Hypothalamus (tissue), 51 donors: Measurements from ENCODE around the gene BEND6.
"Not testable (repeated sequence)": the region's sequence is repeated elsewhere in the genome, so short reads cannot be mapped to it uniquely, and the experiment has no call there.

Experiments
- DNase-seq, 51 donors: peaks; one replicate each; lab custom pipeline; 2025; lab: John Stamatoyannopoulos, UW

Gene BEND6

DNA sequence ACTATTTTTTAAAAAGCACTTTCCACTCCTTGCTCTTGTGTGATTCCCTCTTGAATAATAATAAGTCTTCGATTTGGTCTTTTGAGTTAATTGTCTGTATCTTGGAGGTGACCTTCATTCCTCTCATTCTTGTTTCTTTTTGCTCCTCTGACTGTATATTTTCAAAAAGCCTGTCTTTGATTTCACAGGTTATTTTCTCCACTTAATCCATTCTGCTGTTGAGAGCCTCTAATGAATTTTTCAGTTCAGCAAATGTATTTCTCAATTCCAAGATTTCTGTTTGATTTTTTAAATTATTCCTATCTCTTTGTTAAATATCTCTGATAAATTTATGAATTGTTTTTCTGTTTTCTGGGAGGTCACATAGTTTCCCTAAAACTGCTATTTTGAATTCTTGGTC, 69.9 kb downstream of the BEND6 start:
- DNase-seq = no peak

DNA sequence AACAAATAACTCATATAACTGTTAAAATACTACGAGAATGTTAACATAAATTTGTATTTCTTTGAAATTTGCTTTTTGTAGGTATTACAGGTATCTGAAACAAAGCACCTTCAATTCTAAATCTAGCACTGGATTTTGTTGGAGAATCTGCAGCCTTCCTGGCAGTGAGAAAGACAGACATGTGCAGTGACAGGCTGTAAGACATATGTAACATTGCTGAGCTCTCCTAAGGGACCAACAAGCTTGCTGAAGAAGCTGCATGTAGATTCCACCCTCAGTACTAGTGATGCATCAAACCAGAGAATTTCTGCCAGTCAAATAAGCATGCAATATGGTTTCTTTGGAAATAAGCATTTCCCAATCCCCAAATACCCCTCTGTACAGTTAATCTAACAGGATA, 71.1 kb downstream of the BEND6 start:
- no peak for DNase-seq

DNA sequence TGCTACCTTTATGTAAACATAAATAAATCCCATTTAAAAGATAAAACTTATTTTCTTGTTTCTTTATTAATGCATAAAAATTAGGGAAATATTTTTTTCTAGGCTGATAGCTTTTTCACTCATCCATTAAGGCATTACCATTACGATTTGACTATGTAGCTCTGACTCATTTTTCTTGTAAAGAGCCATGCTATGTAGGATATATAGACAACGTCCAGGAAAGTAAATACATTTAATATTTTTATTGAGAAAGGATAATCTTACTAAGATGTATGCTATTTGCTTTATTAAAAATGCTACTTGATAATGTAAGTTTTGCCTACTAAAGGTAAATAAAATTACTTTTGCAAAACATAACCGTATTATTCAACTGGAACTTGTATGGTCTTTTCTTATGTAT, 72.4 kb downstream of the BEND6 start:
- DNase-seq = no peak

DNA sequence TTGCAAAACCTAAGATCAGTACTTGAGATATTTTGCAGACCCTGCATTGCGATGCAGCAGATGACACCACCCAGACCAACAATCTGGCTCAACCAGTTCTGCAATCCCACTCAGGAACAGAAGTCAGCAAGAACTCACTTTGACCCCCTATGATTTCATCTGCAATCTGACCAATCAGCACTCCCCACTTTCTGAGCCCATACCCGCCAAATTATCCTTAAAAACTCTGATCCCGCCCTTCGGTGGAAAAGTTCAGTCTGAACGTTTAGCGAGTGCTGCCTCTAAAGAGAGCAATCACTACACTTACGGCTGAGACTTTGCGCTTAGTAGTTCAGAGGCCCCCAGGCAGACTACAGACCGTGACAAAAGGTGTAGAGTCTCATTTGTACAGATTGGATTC, 74.3 kb downstream of the BEND6 start:
- DNase-seq = no peak

DNA sequence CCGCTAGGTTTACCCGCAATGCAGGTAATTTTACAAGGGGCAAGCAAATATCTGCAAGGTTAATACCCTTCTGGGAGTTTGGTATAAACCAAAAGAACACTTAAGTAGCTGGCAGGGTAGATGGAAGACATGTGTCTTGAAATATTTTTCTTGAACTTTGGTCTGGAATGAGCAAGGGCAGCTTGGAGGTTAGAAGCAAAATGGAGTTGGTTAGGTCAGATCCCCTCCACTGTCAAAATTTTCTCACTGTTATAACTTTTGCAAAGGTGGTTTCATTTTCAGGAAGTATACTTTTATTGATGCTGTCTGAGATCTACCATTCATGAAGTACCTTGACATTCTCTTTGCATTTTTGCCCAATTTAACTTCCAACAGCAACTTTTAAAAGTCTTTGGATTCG, 78.3 kb downstream of the BEND6 start:
- DNase-seq = no peak

DNA sequence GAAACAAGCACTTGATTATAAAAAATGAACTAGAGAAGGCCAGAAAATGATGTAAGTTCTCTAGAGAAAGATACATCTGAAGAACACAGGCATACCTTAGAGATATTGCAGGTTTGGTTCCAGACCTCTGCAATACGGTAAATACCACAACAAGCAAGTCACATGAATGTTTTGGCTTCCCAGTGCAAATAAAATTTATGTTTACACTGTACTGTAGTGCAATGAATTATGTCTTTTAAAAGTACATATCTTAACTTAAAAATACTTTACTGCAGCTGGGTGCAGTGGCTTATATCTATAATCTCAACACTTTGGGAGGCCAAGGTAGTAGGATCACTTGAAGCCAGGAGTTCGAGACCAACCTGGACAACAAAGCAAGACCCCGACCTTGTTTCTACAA, 80.6 kb downstream of the BEND6 start:
- no peak for DNase-seq

DNA sequence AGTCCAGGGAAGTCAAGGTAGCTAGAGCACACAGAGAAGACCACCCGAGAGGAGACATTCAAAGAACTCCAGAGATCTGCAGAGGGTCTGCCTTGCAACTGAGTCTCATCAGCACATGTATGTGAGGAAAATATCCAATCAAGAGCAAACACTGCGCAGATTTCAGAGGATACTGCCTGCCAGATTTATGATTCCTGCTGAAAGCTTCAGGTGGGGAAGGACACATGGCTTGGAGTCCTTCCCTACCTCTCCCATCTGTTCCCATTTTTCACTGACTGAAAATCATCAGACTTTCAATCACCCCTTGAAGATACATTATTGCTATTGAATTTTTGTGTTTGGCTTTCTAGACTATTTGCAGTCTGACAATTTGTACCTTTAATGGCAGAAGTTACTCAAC, 84.0 kb downstream of the BEND6 start:
- no peak for DNase-seq

DNA sequence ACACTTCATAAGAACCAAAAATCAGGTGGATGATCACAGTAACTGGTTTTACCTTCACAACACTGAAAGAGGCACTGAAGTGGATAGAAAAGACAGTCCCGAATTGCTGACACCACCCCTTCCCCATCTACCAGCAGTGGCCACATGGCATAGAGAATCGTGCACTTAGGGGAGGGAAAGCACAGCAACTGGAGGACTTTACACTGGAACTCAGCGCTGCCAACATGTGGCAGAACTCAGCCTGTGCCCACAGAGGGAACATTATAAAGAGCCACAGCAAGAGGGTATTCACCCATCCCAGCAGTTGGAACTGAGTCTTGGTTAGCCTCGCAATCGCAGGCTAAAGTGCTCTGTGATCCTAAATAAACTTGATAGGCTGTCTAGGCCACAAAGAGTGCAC, 85.1 kb downstream of the BEND6 start:
- no peak for DNase-seq

DNA sequence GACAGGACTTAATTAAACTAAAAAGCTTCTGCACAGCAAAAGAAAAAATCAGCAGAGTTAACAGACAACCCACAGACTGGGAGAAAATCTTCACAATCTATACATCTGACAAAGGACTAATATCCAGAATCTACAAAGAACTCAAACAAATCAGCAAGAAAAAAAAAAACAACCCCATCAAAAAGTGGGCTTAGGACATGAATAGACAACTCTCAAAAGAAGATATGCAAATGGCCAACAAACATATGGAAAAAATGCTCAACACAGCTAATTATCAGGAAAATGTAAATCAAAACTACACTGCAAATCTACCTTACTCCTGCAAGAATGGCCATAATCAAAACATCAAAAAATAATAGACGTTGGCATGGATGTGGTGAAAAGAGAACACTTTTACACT, 89.2 kb downstream of the BEND6 start:
- DNase-seq = not testable (repeated sequence)

DNA sequence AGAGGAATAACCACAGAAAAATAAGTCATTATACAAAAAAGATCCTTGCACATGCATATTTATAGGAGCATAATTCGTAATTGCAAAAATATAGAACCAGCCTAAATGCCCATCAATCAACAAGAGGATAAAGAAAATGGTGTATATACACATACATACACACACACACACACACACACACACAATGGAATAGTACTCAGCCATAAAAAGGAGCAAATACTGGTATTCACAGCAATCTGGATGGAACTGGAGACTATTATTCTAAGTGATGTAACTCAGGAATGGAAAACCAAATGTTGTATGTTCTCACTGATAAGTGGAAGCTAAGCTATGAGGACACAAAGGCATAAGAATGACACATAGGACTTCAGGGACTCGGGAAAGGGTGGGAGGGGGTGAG, 89.7 kb downstream of the BEND6 start:
- no peak for DNase-seq

DNA sequence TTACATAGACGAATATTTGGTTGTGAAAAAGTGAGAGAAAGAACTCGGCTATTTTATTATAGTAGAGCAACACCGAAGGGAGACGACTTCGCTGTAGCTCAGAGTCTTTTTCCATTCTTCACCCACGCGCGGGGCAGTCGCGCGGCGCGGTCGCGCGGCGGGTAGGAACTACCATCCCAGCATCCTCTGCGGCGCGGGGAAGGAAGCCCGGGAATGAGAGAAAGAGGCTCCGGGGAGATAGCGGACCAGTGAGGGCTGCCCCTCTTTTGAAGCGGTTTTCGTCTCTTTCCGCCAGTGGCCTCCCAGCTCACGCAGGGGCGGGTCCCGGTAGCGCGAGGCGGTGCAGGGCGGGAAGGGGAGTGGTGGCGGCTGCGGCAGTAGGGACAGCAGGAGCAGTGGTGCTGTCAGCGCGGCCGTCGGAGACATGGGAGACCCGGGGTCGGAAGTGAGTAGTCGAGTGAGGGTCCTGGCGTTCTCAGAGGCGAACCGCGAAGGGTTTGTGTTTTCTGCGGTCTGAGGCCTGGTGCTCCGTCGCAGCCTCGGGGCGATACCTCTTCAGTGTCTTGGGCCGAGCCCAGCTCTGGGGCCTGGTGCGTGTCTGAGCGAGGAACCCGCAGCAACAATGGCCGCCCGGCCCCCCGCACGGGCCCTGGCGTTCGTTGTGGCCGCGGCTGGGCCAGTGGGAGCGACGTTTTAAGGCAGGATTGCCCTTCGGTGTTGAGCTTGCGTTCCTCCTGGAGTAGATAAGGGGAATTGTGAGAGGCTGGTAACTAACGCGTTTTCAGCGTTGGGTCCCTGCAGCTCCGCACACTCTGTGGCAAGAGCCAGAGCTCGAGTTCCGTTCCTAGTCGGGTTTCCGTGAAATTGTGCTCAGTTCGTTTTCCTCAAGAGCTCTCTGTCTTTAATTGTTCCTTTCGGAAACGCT, 91.7 kb downstream of the BEND6 start, which contains the start of gene KIAA1586:
TSS of gene KIAA1586 (plus strand) at position 362 of the 925 bp plus-strand sequence. CDS start at position 425, 63 bp downstream.
- peak; percentile 46 to 97 (median 87) for DNase-seq

DNA sequence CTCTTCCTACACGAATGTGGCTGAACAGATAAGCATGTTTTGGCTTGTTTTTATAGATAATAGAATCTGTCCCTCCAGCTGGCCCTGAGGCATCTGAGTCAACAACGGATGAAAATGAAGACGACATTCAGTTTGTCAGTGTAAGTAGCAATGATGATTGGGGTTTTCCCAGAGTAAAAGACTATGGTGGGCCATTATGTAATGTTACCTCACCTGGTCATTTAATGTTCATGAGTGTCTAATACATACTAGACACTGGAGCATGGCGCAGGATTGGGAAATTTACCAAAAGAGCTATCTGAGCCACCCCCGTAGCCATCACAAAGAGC, 92.3 kb downstream of the BEND6 start:
- not testable (repeated sequence) for DNase-seq

DNA sequence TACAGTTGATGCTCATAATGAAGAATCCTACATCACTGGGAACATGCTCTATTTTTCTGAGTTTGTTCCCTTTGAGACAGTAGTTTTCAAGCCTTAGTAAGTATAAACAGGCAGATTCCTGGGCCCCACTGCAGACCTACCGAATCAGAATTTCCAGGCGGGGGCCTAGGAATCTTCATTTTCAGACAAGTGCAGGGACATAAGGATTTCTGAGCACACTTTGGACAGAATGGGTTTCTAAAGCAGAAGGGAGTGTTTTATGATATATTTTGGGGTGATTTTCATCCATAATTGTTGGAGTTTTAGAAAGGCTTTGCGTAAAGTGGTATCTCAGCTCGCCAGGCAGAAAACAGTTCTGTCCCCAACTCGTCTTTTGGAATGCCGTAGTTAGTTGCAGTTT, 93.0 kb downstream of the BEND6 start:
- DNase-seq = not testable (repeated sequence)

DNA sequence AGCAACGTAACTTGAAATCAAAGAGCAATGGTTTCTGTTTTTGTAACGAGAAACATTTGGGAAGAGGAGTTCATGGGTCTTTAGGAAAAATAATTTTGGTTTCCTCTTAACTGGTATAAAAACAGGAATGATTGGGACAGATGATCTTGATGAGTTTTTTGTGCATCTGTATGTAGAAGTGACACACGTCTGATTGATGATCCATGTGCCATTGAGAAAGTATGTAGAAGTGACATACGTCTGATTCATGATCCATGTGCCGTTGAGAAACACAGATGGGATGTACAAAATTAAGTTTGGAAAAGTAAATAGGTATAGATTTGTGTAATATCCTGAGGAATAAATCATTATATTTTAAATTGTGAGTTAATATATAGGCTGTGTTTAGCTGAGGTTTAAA, 93.7 kb downstream of the BEND6 start:
- DNase-seq = no peak

DNA sequence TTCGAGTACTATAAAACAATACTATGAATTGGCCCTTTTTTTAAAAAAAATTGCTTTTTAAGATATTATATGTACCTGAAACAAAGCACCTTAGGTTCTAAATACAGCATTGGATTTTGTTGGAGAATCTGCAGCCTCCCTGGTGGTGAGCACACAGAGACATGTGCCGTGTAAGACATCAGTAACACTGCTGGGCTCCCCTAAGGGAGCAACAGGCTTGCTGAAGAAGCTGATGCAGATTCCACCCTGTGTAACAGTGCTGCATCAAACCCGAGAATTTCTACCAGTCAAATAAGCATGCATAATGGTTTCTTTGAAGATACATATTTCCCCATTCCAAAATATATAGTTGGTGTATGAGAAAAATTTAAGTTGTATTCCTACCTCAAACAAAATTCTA, 108.9 kb downstream of the BEND6 start:
- no peak for DNase-seq

DNA sequence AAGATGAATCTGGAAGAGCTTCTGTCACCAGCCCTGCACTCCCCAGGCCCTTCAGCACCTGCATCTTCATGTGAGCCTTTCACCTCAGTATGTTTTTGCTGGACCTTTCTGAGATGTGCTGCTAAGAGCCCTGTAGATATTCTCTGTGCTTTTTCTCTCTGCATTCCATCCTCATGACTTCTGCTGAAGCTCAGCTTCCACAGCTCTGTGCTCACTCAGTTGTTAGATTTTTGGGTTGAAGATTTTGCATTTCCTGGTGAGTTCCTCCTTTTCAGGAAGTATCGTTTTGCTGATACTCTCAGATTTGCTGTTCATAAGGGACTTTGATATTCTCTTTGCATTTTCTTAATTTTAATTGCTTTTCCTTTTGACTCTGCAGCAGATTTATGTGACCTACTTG, 109.9 kb downstream of the BEND6 start:
- DNase-seq = no peak

DNA sequence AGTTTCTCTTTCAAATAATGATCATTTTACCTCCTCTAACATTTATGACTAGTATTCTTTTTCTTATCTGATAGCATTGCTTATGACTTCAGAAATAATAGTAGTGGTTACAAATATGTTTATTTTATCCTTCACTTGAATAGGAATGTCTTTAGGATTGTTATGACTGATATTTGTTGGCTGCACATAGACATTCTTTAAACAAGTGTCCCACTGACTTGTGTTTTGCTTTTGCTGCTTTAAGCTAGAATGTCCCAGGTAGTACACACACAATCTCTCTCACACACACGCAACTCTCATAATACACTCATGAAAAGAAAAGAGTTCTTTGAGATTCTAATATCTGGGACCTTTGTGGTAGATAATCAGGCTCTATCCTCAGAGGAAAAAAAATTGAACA, 113.2 kb downstream of the BEND6 start:
- DNase-seq = no peak

DNA sequence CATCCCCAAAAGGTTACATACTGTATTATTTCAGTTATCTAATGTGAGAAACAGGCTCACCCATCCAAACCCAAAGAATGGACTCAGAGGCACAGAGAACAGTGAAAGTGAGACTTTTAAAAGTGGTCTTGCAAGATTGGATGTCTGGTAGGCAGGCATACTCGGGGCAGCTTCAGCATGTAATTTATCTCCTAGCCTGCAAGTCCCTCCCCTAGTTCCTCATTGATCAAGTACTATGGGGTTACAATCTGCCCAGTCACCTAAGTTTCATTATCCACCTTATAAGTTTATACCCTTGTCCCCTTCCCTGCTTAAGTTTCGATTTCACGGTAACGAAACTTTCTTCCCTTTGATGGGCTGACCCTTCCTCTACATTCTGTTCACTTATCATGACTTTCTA, 114.3 kb downstream of the BEND6 start:
- DNase-seq = no peak

DNA sequence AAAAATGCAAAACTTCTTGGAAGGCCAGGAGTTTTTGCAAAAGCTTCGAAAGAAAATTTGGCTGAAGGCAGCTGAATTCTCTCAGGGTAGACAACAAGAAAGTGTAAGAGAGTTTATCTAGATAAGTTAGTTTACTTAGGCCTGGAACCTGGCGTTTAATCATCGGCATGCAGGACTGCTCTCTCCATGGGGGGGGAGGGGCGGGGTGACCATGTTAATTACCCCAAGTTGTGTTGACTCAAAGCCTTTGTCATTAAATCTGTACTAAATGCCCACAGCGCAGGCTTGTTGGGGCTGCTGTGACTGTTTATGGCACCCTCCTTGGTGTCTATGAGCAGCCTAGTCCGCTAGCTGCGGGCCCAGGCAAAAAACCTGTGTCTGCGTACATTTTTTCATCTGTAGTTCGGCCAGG, 115.0 kb downstream of the BEND6 start:
- DNase-seq = no peak

DNA sequence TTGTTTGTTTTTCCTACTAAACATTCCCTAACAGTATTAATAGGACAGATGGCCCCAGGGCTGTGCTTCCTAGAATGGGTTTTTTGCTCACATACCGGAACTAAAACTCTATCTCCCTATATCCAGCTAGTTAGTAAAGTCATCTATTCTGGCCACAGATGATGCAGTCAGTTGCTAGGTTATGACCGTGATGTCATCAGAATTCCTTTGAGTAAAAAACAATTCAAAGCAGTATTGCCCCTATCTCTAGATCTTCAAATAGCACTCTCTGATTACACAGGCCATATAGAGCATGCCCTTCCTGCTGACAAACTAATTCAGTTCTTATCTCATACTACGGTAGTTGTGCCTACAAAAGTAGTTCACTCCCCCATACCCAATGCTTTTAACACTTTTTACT, 117.2 kb downstream of the BEND6 start:
- DNase-seq = no peak

DNA sequence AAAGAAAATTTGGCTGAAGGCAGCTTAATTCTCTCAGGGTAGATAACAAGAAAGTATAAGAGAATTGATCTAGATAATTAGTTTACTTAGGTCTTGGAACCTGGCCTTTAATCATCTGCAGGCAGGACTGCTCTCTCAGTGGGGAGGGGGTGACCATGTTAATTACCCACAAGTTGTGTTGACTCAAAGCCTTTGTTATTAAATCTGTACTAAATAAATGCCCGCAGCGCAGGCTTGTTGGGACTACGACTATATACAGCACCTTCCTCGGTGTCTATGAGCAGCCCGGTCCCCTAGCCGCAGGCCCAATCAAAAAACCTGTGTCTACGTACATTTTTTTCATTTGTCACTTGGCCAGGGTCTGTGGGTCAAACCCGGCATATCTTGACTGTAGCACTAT, 119.5 kb downstream of the BEND6 start:
- no peak for DNase-seq

DNA sequence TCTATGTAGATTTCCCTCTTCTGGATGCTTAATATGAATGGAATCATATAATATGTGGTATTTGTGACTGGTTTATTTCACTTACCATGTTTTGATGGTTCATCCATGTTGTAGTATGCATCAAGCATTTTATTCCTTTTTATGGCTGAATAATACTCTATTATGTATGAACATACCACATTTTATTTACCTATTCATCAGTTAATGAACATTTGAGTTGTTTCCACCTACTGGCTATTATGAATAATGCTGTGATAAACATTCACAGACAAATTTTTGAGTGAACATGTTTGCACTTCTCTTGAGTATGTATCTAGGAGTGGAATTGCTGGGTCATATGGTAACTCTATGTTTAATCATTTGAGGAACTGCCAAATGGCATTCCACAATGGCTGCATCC, 120.2 kb downstream of the BEND6 start:
- DNase-seq = no peak
